Gastroesophageal sphincter (tissue), 3 donors: ENCODE measurements around the gene PCP2.

Experiments
- CTCF ChIP-seq, 4 experiments: fragments of 200-600 bp in 2 of 4; fragments of 450-650 bp in 2 of 4; sonication (generic) in 1 of 4; IDR thresholded peaks; one replicate each; pipeline ENCODE4 v1.5.1; 2017 to 2019; ENCODE audit warnings: antibody characterized with exemption in 4 of 4, mild to moderate bottlenecking in 2 of 4, moderate library complexity in 2 of 4
- POLR2A ChIP-seq, 2 donors: fragments of 450-650 bp; IDR thresholded peaks; one replicate each; pipeline ENCODE4 v1.6.1; 2017; ENCODE audit warnings: antibody characterized with exemption in 2 of 2, mild to moderate bottlenecking in 2 of 2, moderate library complexity in 1 of 2
- POLR2AphosphoS5 ChIP-seq: sonication (generic); formaldehyde crosslinking; IDR thresholded peaks from one replicate; pipeline ENCODE4 v1.6.1; 2017; ENCODE audit warnings: antibody characterized with exemption

DNA sequence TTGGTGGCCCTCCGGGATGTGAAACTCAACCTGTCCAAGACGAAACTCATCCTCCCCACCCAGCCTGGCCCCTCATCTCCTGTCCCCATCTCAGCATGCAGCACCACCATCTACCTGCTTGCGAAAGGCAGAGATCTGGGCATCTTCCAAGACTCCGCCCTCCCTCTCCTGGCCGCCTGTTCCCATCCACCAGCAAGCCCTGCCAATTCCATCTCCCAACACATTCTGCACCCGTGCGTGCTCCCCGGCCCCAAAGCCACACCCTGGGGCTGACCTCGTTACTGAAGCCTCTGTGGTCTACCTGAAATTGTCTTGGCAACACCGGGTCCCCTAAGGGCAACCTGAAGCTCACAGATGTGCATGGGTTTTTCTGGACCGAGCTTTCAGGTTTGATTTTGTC, 51.1 kb downstream of the PCP2 start:
- TF ChIP-seq CTCF (IDR thresholded peaks at IDR 0.05) (no peak), POLR2A (IDR thresholded peaks at IDR 0.05) (no peak), POLR2AphosphoS5 (no peak)
